Hepatic stellate cell (primary cell): ENCODE data around the gene MAD1L1.

Source experiments
- DNase-seq: peaks from one replicate; pipeline ENCODE4 v3.0.0; 2011; ENCODE audit warnings: low spot score

MAD1L1 gene

GRCh38 chr7:1968397-1969111 lies 264.2 kb downstream of the MAD1L1 start:
- DNase-seq = no peak

GRCh38 chr7:1967512-1968396 lies 265.0 kb downstream of the MAD1L1 start:
- no peak for DNase-seq

- no peak for DNase-seq
Observed at GRCh38 chr7:1966631-1967200, 266.0 kb downstream of the MAD1L1 start.

- DNase-seq = no peak
Observed at GRCh38 chr7:1965579-1966294, 267.0 kb downstream of the MAD1L1 start.

- no peak for DNase-seq
Observed at GRCh38 chr7:1964913-1965578, 267.7 kb downstream of the MAD1L1 start.

- no peak for DNase-seq
Observed at GRCh38 chr7:1964211-1964912, 268.4 kb downstream of the MAD1L1 start.

GRCh38 chr7:1963575-1963974 lies 269.2 kb downstream of the MAD1L1 start:
- no peak for DNase-seq

- DNase-seq = peak; percentile 41
Observed at GRCh38 chr7:1961701-1962276, 271.0 kb downstream of the MAD1L1 start.

GRCh38 chr7:1959305-1959704 lies 273.4 kb downstream of the MAD1L1 start:
- DNase-seq = no peak

GRCh38 chr7:1957471-1958225 lies 275.1 kb downstream of the MAD1L1 start:
- DNase-seq = no peak

- no peak for DNase-seq
Observed at GRCh38 chr7:1956611-1957470, 275.9 kb downstream of the MAD1L1 start.

- DNase-seq = no peak
Observed at GRCh38 chr7:1956141-1956540, 276.6 kb downstream of the MAD1L1 start.

GRCh38 chr7:1954366-1955004 lies 278.3 kb downstream of the MAD1L1 start:
- DNase-seq = no peak

GRCh38 chr7:1953199-1954190 lies 279.2 kb downstream of the MAD1L1 start:
- DNase-seq = no peak

- DNase-seq = no peak
Observed at GRCh38 chr7:1952781-1953180, 280.0 kb downstream of the MAD1L1 start.

- no peak for DNase-seq
Observed at GRCh38 chr7:1952169-1952760, 280.5 kb downstream of the MAD1L1 start.

- DNase-seq = no peak
Observed at GRCh38 chr7:1951600-1951999, 281.1 kb downstream of the MAD1L1 start.
